Parathyroid adenoma (tissue), 2 donors: ENCODE results near the gene EEPD1.

Source experiments
- H2AFZ ChIP-seq: fragments of 300-600 bp; sonication (generic); one replicate; pipeline ENCODE4 v1.7.0; 2017; ENCODE audit warnings: antibody characterized with exemption, mild to moderate bottlenecking
- H3K27ac ChIP-seq: fragments of 300-600 bp; sonication (generic); one replicate; pipeline ENCODE4 v1.7.0; 2017
- H3K27me3 ChIP-seq: fragments of 300-600 bp; sonication (generic); one replicate; pipeline ENCODE4 v1.7.0; 2017; ENCODE audit warnings: low read length; ENCODE audit not compliant: control insufficient read depth, insufficient read depth
- H3K36me3 ChIP-seq: fragments of 300-600 bp; sonication (generic); one replicate; pipeline ENCODE4 v1.7.0; 2017; ENCODE audit warnings: low read length; ENCODE audit not compliant: control insufficient read depth, insufficient read depth
- H3K4me1 ChIP-seq: fragments of 300-600 bp; sonication (generic); one replicate; pipeline ENCODE4 v1.7.0; 2017; ENCODE audit warnings: control low read depth
- H3K4me2 ChIP-seq: fragments of 300-600 bp; sonication (generic); one replicate; pipeline ENCODE4 v1.7.0; 2017; ENCODE audit warnings: low read length
- H3K4me3 ChIP-seq: fragments of 300-600 bp; sonication (generic); one replicate; pipeline ENCODE4 v1.7.0; 2017; ENCODE audit warnings: low read depth, low read length
- H3K79me2 ChIP-seq: fragments of 300-600 bp; sonication (generic); one replicate; pipeline ENCODE4 v1.7.0; 2017; ENCODE audit warnings: control low read depth
- H3K9ac ChIP-seq: fragments of 300-600 bp; sonication (generic); one replicate; pipeline ENCODE4 v1.7.0; 2017; ENCODE audit warnings: mild to moderate bottlenecking
- H3K9me3 ChIP-seq: fragments of 300-600 bp; sonication (generic); one replicate; pipeline ENCODE4 v1.7.0; 2017; ENCODE audit warnings: low read length; ENCODE audit not compliant: control insufficient read depth
- TF ChIP-seq, protein P1 (sequence below): fragments of 300-600 bp; sonication (generic); IDR thresholded peaks from one replicate; pipeline ENCODE4 v1.7.0; 2017; ENCODE audit warnings: antibody characterized with exemption, mild to moderate bottlenecking
- donor health status: primary hyperparathyroidism.

Gene EEPD1

DNA sequence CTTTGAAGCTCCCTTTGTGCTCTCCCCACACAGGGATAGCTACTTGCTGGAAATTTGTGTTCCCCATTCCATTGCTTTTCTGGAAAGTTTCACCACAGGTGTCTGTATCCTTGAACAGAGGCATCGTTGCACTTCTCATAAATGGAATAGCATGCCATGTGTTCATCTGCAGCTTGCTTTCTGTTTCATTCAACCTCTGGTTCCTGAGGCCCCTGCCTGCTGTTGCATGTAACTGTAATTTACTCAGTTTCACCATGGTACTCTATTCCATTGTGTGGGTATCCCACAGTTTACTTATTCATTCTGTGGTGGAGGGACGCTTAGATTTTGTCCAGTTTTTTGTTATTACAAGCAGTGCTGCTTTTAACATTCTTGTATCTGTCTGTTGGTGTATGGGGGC, 32.0 kb downstream of the EEPD1 start:
- Histone ChIP-seq H3K9ac (no peak overlapping the region), H3K9me3 (no peaks in the 10 kb centered on the region), H3K79me2 (no peaks in the 10 kb centered on the region), H3K27me3 (no peaks in the 10 kb centered on the region), H3K27ac (no peak overlapping the region), H3K36me3 (no peaks in the 10 kb centered on the region), H3K4me3 (no peak overlapping the region), H2AFZ (no peak overlapping the region), H3K4me1 (no peaks in the 10 kb centered on the region), H3K4me2 (no peak overlapping the region)
- TF ChIP-seq, protein P1, sequence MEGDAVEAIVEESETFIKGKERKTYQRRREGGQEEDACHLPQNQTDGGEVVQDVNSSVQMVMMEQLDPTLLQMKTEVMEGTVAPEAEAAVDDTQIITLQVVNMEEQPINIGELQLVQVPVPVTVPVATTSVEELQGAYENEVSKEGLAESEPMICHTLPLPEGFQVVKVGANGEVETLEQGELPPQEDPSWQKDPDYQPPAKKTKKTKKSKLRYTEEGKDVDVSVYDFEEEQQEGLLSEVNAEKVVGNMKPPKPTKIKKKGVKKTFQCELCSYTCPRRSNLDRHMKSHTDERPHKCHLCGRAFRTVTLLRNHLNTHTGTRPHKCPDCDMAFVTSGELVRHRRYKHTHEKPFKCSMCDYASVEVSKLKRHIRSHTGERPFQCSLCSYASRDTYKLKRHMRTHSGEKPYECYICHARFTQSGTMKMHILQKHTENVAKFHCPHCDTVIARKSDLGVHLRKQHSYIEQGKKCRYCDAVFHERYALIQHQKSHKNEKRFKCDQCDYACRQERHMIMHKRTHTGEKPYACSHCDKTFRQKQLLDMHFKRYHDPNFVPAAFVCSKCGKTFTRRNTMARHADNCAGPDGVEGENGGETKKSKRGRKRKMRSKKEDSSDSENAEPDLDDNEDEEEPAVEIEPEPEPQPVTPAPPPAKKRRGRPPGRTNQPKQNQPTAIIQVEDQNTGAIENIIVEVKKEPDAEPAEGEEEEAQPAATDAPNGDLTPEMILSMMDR = no peak

- TF ChIP-seq, protein P1 = no peak
- H3K9ac ChIP-seq = no peak overlapping the region
- no peak overlapping the region for H3K4me2 ChIP-seq
- H3K27ac ChIP-seq = no peak overlapping the region
- no peaks in the 10 kb centered on the region for H3K79me2 ChIP-seq
- H3K27me3 ChIP-seq = no peaks in the 10 kb centered on the region
- H3K36me3 ChIP-seq = no peaks in the 10 kb centered on the region
- no peak overlapping the region for H2AFZ ChIP-seq
- no peak overlapping the region for H3K4me3 ChIP-seq
- no peaks in the 10 kb centered on the region for H3K9me3 ChIP-seq
- no peaks in the 10 kb centered on the region for H3K4me1 ChIP-seq
Measured at GRCh38 chr7:36185756-36186155, 32.7 kb downstream of the EEPD1 start.

- Histone ChIP-seq H3K79me2 (no peaks in the 10 kb centered on the region), H3K27me3 (no peaks in the 10 kb centered on the region), H3K4me1 (no peaks in the 10 kb centered on the region), H2AFZ (no peak overlapping the region), H3K4me2 (no peak overlapping the region), H3K27ac (no peak overlapping the region), H3K9me3 (no peaks in the 10 kb centered on the region), H3K36me3 (no peaks in the 10 kb centered on the region), H3K4me3 (no peak overlapping the region), H3K9ac (no peak overlapping the region)
- TF ChIP-seq, protein P1 = no peak
Measured at GRCh38 chr7:36186359-36187121, 33.5 kb downstream of the EEPD1 start.

DNA sequence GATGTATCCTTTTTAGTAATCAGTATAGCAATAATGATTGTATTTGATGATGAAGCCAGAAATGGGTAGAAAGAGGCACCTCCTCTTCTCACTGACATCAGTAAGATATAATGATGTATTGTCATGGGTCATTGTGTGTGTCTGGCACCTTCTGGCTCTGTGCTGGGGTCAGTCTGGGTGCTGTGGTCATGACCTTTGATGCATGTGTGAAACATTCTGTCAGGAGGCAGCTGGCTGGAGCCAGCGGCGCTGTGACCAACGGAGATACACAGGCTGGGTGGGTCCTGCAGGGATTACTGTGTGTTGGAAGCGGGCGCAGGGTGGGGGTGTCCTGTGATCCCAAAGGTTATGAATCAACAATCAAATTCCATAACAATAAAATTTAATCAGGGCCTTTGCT, 35.2 kb downstream of the EEPD1 start:
- H3K36me3 ChIP-seq = no peaks in the 10 kb centered on the region
- H3K79me2 ChIP-seq = no peaks in the 10 kb centered on the region
- H3K9me3 ChIP-seq = no peaks in the 10 kb centered on the region
- H3K4me1 ChIP-seq = no peaks in the 10 kb centered on the region
- no peak overlapping the region for H3K4me2 ChIP-seq
- TF ChIP-seq, protein P1 = no peak
- no peak overlapping the region for H3K27ac ChIP-seq
- H3K4me3 ChIP-seq = no peak overlapping the region
- H3K9ac ChIP-seq = no peak overlapping the region
- H3K27me3 ChIP-seq = no peaks in the 10 kb centered on the region
- H2AFZ ChIP-seq = no peak overlapping the region

- H3K36me3 ChIP-seq = no peaks in the 10 kb centered on the region
- no peaks in the 10 kb centered on the region for H3K79me2 ChIP-seq
- H2AFZ ChIP-seq = no peak overlapping the region
- TF ChIP-seq, protein P1 = no peak
- H3K9ac ChIP-seq = no peak overlapping the region
- no peak overlapping the region for H3K27ac ChIP-seq
- no peaks in the 10 kb centered on the region for H3K9me3 ChIP-seq
- no peaks in the 10 kb centered on the region for H3K4me1 ChIP-seq
- no peaks in the 10 kb centered on the region for H3K27me3 ChIP-seq
- no peak overlapping the region for H3K4me3 ChIP-seq
- H3K4me2 ChIP-seq = no peak overlapping the region
Measured at GRCh38 chr7:36188906-36189305, 35.9 kb downstream of the EEPD1 start.
